GM21723 (cell line): ENCODE data around the gene ARHGEF10L.

Experiments
- ATAC-seq: cut with Tn5 transposase; IDR thresholded peaks from one replicate; pipeline ENCODE4 v1.9.1; 2021; ENCODE audit warnings: mild to moderate bottlenecking, moderate library complexity; ENCODE audit not compliant: unreplicated experiment

Gene ARHGEF10L

DNA sequence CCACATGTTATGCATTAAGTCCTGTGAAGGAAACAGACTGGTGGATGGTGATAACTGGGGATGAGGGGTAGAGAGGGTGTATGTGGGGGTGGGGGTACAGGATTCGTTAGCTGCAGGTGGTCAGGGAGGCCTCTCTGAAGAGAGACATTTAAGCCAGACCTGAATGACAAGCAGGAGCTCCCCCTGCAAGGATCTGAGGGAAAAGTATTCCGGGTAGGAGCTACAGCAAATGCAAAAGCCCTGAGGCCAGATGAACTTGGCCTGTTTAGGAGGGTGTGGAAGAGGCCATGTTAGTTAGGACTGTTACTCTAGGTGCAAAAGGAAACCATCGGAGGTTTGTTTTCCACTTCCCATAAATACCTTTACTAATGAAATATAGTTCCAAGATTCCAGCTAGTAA, 9.9 kb downstream of the ARHGEF10L start:
- ATAC-seq = no peak

DNA sequence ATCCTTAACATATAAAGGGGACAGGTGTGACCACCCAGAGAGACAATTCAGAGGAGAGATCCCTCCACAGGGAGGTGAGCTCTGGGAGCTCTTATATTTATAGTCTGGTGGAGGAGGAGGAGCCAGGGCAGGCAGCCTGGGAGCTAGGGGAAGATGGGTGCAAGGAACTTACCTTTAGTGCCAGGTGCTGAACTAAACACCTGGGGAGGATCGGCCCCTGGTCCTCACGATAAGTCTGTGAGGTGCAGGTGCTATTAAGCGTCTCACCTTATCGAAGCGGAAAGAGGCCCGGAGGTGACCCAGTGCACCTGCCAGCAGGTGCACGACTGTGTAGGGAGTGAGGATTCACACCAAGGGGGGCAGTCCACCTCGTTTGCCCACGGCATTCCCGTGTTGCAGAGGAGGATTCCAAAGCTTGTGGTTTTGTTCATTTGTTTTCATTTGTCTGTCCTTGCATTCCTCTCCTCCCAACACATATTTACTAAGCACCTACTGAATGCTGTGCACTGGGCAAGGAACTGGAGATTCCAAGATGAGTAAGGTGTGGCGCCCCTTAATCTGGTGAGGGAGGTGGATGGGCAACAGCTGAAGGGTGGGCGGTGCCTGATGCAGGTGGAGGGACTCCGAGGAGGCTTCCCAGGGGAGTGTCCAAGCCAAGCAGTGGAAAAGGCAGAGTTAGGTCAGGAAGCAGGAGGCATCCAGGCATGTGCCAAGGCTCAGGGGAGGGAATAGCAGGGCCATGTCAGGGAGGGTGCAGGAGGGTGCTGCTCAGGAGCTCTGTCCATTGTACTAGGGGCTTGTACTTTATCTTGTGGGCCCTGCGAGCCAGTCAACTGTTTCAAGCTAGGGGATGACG, 11.5 kb downstream of the ARHGEF10L start:
- ATAC-seq = no peak

DNA sequence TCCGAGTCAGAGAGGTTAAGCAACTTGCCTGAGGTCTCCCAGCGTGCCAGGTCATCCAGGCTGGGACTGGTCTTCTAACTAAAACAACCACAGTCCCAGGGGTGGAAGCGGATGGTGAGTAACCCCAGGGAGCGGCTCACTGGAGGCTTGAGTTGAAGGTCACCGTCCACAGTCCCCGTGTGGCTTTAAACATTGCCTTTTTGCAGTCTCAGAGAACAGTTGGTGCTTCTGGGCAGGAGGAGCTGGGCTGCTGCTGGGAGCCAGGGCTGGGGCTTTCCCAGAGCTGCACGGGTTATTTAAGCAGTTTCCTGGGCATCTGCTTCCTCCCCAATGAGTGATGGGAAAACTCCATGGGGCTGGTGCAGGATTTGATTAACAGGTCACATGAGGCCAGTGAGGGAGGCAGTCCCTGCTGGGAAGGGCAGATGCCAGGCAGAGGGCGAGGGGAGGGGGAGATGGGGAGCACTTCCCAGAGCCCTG, 12.3 kb downstream of the ARHGEF10L start:
- no peak for ATAC-seq

DNA sequence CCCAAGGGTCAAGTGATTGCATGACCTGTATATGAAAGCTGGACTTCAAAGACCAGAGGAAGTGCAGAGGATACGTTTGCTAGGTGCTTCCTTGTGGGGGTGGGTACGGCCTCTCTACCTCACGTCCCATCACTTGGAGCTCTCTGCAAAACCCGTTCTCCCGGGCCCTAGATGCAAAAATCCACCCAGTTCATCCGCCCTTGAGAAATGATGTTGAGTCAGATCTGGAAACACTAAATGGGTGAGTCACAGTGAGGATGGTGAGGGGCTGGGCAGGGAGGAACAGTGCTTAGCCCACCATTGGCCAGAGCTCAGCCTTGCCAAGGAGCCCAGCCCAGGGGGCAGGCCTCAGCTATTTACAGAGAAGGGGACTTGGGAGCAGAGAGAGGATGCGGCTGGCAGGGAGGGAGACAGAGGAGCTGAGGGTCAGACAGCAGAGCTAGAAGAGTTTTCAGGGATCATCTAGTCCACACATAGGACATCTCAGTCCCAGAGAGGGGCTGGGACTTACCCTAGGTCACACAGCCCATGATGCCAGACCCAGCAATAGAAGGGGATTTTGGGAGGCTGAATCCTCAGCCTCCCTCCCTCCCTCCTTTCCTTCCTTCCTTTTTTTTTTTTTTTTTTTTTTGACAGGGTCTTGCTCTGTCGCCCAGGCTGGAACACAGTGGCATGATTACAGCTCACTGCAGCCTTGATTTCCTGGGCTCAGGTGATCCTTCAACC, 14.6 kb downstream of the ARHGEF10L start:
- no peak for ATAC-seq

DNA sequence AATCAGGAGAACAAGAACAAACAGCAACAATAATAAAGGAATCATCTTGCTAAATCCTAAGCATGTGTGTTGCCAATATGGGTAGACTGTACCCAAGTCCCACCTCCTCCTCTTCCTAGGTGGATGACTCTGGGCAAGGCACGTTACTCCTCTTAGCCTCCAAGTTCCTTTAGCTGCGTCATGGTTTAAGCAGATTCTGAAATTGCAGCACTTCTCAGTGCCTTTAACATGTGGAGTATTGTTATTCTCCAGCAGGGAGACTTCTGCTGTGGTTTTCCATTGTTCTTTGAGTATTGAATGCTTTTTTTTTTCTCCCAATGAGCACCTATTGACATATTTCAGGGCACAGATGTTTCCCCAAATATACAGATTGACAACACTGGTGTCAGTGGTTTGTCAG, 15.5 kb downstream of the ARHGEF10L start:
- ATAC-seq = no peak

DNA sequence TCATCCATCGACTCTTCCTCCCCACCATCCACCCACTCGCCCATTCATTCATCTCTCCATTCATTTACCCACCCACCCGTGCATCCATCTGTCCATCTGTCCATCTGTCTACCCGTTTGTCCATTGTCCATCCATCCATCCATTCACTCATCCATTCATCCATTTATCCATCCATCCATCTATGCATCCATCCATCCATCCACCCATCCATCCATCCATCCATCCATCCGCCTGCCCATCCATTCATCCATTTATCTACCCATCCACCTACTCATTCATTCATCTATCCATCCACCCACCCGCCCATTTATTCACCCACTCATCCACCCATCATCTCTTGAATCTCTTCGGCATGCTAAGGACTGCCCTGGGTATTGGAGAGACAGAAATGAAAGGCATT, 18.5 kb downstream of the ARHGEF10L start:
- no peak for ATAC-seq

DNA sequence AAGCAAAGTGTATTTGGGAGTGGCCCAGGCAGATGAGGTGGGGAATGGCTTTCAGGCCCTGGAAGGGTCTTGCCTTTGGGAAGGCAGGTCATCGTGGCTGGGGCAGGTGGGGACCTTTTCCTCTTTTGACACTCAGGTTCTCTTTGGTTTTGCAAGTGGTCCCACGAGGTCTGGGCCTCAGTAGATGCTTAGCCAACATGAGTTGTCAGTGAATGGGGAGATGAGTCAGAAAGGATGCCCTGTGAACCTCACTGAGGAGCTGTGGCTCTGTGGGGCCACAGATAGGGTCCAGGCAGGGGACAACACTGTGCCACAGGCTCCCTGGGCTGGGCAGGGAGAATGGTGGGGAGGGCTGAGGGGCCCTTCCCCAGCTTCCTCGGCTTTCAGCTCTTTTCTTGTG, 19.0 kb downstream of the ARHGEF10L start:
- no peak for ATAC-seq

- no peak for ATAC-seq
Measured at GRCh38 chr1:17558954-17559614, 19.6 kb downstream of the ARHGEF10L start.

DNA sequence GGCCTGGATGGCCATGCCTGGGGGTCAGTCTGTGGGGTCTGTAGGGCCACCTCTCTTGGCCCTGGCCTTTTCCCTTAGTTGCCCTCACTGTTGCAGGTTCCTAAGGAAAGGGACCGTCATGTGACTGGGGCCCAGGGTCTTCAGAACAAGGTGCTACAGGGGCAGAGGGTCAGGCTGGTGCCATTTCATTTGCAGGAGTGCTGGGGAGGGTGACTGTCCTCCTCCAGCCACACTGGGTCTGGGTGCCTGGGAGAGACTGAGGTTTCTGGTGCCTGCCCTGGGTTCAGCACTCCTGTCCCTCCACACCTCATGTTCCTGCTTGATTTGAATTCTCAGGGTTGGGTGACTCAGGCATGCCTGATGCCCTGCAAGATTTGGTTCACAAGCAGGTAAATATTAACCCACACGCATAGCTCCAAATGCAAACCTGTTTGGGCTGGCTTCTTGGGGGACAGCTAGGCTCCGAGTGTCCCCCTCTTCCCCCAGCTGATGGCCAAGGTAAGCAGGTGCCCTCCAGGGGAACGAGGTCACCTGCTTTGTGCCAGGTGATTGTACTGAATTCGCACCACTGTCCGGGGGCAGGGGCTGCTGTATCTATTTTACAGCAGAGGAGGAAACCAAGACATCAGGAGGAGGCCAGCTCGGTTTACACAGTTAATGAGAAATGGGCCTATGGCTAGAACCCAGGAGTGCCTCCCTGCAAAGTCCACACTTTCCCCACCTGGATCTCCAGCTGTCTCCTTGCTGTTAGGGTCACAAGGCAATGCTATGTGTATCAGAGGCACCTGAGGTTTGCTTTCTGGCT, 20.3 kb downstream of the ARHGEF10L start:
- no peak for ATAC-seq

- no peak for ATAC-seq
Measured at GRCh38 chr1:17561247-17561548, 21.7 kb downstream of the ARHGEF10L start.

DNA sequence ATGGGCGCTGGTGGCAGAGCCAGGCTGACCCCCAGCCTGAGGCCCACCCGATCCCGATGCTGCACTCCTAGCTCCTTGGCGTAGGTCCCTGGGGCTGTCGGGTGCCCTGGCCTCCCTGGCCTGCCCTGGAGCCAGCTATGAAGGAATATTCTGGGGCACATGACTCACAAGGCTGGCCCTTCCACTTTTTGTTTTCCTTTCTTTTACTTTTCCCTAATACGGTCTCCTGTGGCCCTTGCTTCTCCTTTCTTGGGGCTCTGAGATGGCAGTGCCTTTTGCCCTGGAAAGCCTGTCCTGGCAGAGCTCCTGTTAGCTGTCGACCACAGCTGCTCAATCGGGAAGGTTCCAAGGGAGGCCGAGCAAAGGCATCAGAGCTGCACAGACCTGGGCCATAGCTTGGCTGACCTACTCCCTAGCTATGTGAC, 22.1 kb downstream of the ARHGEF10L start:
- no peak for ATAC-seq

DNA sequence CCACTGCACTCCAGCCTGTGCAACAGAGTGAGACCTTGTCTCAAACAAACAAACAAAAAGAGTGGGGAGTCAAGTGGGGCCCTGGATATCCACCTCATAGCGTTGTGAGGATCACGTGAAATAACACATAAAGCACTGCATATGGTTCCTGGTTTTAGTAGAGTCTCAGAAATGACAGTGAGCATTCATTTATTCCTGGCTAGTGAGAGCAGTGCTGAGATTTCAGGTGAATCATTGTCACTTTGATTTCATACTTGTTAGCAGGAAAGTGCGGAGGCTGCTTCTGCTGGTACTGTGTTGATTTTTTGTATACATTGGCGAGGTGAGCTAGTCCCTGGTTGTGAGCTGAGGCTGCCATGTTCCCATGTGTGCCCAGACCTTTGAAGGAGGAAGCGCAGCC, 22.9 kb downstream of the ARHGEF10L start:
- ATAC-seq = no peak

- no peak for ATAC-seq
Measured at GRCh38 chr1:17563494-17564281, 24.2 kb downstream of the ARHGEF10L start.

- no peak for ATAC-seq
Measured at GRCh38 chr1:17564458-17565393, 25.2 kb downstream of the ARHGEF10L start.

DNA sequence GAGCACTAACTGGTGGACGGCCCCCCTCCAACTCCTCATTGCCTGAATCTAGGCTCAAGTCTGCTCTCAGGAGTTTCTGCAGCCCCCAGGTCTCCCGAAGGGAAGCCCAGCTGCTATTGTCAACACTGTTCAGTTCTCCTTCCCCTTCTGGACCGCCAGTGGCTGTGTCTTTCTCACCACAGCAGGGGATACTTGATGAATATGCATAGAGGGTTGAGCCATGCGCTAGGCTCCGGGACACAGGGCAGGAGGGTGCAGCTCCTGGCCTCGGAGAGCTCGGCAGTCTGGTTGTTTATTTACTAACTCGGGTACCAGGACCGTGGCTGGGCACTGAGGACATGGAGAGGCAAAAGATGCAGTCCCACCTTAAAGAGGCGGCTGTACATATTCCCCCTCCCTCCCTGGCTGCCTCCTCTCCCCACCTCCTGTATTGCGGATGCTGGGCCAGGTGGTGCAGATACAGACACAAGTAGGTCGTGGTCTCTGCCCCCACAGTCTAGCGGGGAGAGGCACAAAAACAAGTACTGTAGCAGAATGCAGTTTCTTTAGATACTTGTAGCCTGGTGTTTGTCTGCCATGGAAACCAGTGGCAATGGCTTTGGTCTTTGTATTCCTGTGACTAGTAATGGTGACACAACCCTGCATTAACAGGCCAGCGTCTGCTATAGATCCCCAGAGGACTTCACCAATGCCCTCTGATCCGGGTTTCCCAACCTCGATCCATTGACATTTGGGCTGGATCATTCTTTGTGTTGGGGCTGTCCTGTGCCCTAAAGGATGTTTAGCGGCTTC, 26.2 kb downstream of the ARHGEF10L start:
- no peak for ATAC-seq

- ATAC-seq = no peak
Measured at GRCh38 chr1:17566417-17566816, 26.9 kb downstream of the ARHGEF10L start.

DNA sequence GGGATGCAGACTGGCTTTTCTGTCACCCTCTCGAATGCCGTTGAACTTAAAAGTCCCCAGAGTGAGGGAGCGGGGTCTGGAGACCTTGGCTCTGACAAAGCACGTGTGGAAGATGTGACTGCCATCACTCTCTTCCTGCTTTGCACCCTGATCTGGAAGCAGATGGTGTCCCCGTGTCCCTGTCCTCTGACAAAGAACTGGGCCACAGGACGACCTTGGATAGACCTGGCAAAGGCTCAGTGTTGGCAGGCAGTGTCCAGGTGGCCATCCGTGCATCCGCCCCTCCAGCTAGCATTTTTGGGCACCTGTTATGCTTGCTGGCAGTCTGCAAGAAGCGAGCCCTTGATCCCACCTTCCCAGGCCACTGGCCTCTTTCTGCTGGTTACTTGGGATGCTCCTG, 27.4 kb downstream of the ARHGEF10L start:
- no peak for ATAC-seq

- ATAC-seq = no peak
Measured at GRCh38 chr1:17567582-17567981, 28.1 kb downstream of the ARHGEF10L start.
